Measurements from ENCODE around the gene LDHB.
"Not testable (repeated sequence)": the region's sequence is repeated elsewhere in the genome, so short reads cannot be mapped to it uniquely, and the experiment has no call there.

The LDHB gene

GRCh38 chr12:21657326-21658077 lies at the start of gene LDHB:
Gene LDHB, minus strand, starts transcription at chr12:21657842. Its CDS starts 3,171 bp downstream, at chr12:21654671.
- DNase-seq = peak; percentile 97

GRCh38 chr12:21704847-21705246 lies 47.2 kb upstream of the LDHB start:
- no peak for DNase-seq

GRCh38 chr12:21699851-21700250 lies 42.2 kb upstream of the LDHB start:
- no peak for DNase-seq

GRCh38 chr12:21697904-21698630 lies 40.4 kb upstream of the LDHB start:
- DNase-seq = no peak

- no peak for DNase-seq
These were observed 39.0 kb upstream of the LDHB start for GRCh38 chr12:21696625-21697024.

- DNase-seq = peak; percentile 62
These were observed 38.3 kb upstream of the LDHB start for GRCh38 chr12:21695986-21696385.

- DNase-seq = no peak
These were observed 37.0 kb upstream of the LDHB start for GRCh38 chr12:21694660-21695059.

GRCh38 chr12:21691515-21691914 lies 33.9 kb upstream of the LDHB start:
- DNase-seq = no peak

GRCh38 chr12:21690704-21691368 lies 33.2 kb upstream of the LDHB start:
- no peak for DNase-seq

GRCh38 chr12:21683115-21683514 lies 25.5 kb upstream of the LDHB start:
- no peak for DNase-seq

- DNase-seq = no peak
These were observed 21.3 kb upstream of the LDHB start for GRCh38 chr12:21678959-21679358.

GRCh38 chr12:21677622-21678277 lies 20.1 kb upstream of the LDHB start:
- DNase-seq = no peak

GRCh38 chr12:21677204-21677603 lies 19.6 kb upstream of the LDHB start:
- no peak for DNase-seq

GRCh38 chr12:21676776-21677175 lies 19.1 kb upstream of the LDHB start:
- no peak for DNase-seq

- no peak for DNase-seq
These were observed 18.0 kb upstream of the LDHB start for GRCh38 chr12:21675641-21676040.

- DNase-seq = no peak
These were observed 17.5 kb upstream of the LDHB start for GRCh38 chr12:21675096-21675495.

GRCh38 chr12:21673830-21674552 lies 16.3 kb upstream of the LDHB start:
- not testable (repeated sequence) for DNase-seq

GRCh38 chr12:21672146-21672545 lies 14.5 kb upstream of the LDHB start:
- no peak for DNase-seq

GRCh38 chr12:21666722-21667121 lies 9.1 kb upstream of the LDHB start:
- DNase-seq = no peak

GRCh38 chr12:21665816-21666215 lies 8.2 kb upstream of the LDHB start:
- DNase-seq = no peak

- no peak for DNase-seq
These were observed 4.6 kb upstream of the LDHB start for GRCh38 chr12:21662122-21662792.
